ENCODE data around the gene TAS2R30.

- no peak for TF ChIP-seq CTCF (IDR thresholded peaks at IDR 0.05; ENCODE audit: poor library complexity, severe bottlenecking)
- TF ChIP-seq POLR2AphosphoS5 (IDR thresholded peaks at IDR 0.05): no peak
- TF ChIP-seq RAD21 (conservative IDR thresholded peaks at IDR 0.05): no peak
- TF ChIP-seq TAF1 (IDR thresholded peaks at IDR 0.05; ENCODE audit: low read depth): no peak
- TF ChIP-seq SMC3 (conservative IDR thresholded peaks at IDR 0.05; ENCODE audit: poor library complexity): no peak
- no peak for TF ChIP-seq EZH2 (IDR thresholded peaks at IDR 0.05; ENCODE audit: borderline replicate concordance, insufficient read depth, low read length, poor library complexity, severe bottlenecking)
- no peak for TF ChIP-seq EP300 (conservative IDR thresholded peaks at IDR 0.05; ENCODE audit: poor library complexity, severe bottlenecking)
- TF ChIP-seq MXI1 (conservative IDR thresholded peaks at IDR 0.05; ENCODE audit: poor library complexity, severe bottlenecking): no peak
Measured at GRCh38 chr12:11152725-11153124, 18.3 kb upstream of the TAS2R30 start.
